Activated CD8-positive, alpha-beta memory T cell treated with anti-CD3 and anti-CD28 coated beads for 1 hour (primary cell): ENCODE data around the gene ST6GALNAC6.

Experiments used
- DNase-seq, 2 donors: peaks; one replicate each; pipeline ENCODE4 v3.0.0-alpha.2; 2020; ENCODE audit warnings: low read depth in 1 of 2; ENCODE audit errors: extremely low read depth in 1 of 2

The ST6GALNAC6 gene

DNA sequence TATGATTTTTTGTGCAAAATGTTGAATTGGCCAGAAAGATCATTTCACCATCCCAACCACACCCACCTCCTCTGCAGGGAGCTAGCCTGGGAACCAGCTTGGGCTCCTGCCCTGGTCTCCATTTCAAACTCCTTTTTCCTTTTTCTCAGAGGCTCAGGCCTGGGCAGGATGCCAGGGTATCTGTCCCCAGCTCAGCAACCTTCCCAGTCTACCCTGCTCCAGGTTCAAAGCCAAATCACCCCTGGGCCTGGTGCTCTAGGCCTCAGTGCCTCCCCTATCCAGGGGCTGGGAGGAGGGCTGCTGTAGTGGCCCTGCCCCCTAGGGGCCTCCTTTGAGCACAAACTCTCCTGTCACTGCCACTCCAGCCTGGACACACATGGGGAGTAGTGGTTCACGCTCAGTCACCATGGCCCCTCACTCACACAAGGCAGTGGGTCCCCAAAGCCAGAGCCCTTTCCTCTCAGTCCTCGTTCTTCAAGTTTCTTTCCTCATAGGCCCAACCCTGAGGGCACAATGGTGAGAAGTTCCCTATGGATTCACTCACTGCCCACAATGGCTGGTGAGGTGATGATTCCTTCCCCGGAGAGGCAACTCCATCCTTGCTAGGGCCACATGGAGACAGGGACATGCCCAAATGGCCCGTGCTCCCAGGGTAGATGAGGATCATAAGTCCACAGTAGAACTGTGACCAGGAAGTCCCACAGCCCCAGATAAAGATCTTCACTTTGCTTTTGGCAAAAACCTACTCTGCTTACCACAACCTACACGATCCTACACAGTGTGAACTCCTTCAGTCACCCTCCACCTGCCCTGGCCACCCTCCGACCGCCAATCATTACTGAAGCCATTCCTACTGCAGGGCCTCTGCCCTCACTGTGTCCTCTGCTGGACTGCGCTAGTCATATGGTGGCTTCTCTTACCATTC lies 19.0 kb upstream of the ST6GALNAC6 start:
- DNase-seq: no peak

DNA sequence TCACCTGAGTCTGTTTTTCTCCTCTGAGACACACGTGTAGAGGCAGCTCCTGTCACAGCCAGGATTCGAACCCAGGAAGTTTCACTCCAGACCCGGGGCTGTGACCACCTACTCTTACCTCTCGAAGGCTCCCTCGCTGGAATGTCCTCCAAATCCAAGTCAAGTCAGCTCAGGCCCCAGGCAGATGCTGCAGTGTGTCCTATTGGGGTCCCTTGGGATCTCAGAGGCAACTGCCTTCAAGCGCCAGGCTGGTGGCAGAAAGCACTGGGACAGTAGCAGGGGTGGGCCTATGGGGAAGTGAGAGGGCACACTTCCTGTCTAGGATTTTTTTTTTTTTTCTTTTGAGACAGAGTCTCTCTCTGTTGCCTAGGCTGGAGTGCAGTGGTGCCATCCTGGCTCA lies 18.2 kb upstream of the ST6GALNAC6 start:
- DNase-seq: no peak

DNA sequence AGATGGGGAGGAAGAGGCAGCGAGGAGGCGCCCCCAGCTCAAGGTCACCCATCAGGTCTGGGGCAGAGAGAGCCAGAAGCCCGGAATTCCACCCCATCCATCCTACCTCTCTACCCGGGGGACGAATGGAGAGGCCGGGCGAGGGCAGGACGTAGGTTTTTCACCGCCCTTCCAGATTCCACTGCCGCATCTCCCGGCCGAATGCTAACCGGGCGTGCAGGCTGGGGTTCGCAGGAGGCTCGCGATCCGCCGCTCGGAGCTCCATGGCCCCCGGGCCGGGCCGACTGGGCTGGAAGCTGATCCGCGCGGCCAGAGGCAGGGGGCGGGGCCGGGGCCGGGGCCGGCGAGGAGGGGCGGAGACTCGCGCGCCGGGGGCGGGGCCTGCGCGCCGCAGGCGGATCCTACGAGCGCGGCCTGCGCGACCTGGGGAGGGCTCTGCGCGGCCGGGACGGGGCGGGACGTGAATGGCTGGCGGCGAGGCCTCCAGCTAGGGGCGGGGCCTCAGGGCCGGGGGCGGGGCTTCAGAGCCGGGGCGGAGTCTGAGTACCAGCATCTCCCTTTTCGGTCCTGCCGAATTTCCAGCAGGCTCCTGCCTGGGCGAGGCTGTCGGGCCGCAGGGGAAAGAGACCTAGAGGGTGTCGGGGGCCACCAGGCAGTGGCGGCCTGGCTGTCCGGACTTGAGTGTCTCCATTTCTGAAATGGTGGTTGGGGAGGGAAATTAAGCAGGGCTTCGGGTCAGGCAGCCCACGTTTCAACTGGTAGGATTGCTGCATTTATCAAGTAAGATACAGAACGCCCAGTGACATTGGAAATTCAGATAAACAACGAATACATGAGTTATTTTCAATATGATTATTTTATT lies 17.5 kb upstream of the ST6GALNAC6 start, which contains the start of gene ST6GALNAC4:
ST6GALNAC4 (minus strand) TSS at position 322 of the 862 bp plus-strand sequence. CDS start 622 bp downstream, outside the sequence.
- peak; percentile 82 to 95 for DNase-seq

DNA sequence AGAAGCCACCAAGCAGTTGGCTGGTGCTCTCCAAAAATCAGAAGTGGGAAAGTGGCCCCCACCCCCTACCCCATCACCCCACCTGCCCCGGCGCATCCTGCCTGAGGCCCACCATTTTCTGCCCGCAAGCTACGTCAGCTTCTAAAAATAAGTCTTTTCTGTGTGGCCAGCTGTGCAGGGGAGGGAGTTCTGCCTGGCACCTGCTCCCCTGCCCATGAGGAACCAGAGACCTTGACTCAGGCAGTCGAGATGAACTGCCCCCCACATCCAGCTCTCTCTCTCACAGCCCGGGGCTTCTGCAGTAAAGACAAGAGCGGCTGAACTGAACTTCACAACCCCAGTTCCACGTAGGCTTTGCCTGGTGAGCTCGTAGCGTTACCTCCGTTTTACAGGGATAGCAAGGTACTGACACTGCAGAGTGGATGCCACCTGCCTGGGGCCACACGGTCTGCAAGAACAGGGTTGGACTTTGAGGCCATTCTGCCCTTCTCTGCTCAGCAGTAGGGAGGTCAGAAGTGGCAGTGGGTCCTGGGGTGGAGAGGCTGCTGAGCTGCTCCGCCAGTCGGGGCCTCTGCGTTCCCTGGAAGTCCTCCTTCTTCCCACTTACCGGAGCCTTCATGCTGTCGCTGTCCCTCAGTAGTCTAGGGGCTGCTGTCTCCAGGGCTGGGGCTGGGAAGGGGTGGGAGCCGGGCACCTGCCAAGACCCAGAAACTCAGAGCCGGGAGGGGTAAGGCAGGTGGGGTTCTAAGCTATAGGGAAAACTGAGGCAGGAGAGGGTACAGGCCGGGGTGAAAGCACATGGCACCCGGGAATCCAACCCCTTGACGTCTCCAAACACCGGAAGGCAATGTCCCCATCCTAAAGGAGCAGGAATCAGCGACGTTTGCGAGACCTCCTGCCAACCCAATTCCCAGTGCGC lies 16.7 kb upstream of the ST6GALNAC6 start:
- no peak for DNase-seq

DNA sequence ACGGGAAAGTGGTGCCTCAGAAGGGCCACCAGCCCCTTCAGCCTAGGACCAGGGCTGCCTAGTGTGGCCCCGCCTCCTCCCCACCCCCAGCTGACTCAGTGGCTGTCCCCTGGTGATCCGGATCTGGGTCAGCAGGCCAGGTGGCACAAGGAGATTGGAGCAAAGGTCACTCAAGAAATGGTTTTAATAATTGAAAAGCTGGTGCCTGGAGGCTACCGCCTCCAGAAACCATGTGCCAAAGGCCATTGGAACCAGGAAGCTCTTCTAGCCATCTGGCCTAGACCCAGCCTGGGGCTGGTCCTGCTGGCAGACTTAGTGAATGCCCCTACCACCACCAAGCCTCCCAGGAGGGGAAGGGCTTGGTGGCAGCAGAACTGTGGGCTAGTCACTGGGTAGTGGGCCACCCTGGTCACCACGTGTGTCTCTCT lies 15.9 kb upstream of the ST6GALNAC6 start:
- DNase-seq: no peak

DNA sequence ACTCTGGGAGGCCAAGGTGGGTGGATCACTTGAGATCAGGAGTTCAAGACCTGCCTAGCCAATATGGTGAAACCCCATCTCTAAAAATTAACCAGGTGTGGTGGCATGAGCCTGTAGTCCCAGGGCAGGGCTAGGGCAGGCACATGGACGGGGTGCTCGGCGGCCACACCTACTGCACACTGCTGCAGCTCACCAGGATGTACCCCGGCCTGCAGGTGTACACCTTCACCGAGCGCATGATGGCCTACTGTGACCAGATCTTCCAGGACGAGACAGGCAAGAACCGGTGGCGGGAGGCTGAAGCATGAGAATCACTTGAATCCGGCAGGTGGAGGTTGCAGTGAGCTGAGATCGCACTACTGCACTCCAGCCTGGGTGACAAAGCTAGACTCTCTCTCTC lies 14.3 kb upstream of the ST6GALNAC6 start:
- DNase-seq: no peak

DNA sequence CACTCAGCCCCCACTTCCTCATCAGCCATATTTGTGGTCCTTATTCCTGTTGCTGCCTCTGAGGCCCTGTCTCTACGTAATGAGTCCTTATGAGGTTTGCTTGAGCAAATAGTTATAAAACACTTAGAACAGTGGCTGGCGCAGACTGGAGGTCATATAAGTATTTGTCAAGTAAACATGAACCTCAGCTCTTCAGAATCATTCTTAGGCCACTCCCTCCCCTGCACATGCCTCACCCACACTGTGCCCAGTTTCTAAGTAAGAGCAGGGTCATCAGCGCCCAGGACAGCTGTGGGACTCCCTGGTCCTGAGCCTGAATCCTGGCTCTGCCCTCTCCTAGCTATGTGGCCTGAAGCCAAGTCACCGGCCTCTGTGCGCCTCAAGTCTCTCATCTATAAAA lies 13.5 kb upstream of the ST6GALNAC6 start:
- no peak for DNase-seq

DNA sequence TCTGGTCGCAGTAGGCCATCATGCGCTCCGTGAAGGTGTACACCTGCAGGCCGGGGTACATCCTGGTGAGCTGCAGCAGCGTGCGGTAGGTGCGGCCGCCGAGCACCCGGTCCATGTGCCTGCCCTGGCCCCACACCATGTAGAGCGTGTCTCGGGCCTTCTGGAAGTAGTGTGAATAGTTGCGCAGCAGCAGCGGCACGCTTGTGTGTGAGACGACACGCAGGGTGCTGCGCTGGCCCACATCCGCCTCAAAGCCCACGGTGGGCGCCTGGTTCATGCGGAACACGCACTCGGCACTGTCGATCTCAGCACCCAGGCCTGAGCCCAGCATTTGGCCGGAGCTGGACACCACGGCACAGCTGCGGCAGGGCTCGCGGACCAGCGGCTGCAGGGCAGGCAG lies 12.9 kb upstream of the ST6GALNAC6 start:
- no peak for DNase-seq

DNA sequence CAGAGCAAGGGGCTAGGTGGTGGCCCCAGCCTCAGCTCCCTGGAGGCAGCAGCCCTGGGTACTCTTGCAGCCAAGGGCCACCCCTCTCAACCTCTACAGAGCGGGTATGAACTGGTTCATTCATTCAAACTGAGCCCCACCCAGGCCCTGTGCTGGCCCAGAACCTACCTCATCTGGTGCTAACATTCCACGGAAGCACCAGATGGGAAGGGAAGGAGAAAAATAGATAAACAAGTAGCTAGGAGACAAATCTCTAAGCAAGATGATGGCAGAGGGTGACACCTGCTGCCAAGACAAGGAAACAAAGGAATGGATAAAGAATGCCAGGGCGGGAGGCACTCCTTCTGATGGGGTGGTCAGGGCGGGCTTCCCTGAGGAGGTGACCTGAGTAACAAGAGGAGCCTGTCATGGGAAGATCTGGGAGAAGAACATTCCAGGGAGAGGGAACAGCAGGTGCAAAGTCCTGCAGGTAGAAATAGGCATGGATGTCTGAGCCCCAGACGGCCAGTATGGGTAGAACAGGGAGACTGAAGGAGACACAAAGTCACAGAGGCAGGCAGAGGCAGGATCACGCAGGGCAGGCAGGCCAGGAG lies 11.3 kb upstream of the ST6GALNAC6 start:
- no peak for DNase-seq

DNA sequence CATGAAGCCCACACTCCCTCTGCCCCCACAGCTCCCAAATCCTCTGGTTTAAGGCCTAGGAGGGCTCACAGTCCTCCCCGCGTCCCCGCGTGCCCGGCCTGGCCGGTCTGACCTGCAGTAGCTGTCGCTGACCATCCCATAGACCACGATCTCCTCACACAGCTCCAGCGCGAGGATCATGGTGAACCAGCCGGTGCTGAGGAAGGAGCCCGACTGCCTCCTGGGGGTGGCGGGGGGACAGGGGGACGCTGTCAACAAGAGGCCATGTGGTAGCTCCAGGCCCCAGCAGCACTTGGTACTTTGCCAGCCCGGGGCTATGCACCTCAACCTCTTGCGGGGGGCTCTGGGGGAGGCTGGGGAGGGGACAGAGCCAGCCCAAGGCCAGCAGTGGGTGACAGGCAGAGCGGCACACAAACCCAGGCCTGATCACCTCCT lies 10.5 kb upstream of the ST6GALNAC6 start:
- no peak for DNase-seq

DNA sequence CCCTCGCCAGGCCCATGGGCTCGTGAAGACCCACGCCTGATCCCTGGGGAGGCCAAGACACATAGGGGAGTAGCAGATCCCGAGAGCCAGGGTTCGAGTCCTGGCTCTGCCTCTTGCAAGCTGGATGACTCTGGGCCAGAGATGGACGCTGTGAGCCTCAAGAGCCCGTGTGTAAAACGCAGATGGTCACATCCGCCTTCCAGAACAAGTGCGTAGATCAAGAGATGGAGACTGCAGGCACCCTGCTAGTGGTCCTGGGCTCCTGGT lies 9.2 kb upstream of the ST6GALNAC6 start:
- DNase-seq: no peak

DNA sequence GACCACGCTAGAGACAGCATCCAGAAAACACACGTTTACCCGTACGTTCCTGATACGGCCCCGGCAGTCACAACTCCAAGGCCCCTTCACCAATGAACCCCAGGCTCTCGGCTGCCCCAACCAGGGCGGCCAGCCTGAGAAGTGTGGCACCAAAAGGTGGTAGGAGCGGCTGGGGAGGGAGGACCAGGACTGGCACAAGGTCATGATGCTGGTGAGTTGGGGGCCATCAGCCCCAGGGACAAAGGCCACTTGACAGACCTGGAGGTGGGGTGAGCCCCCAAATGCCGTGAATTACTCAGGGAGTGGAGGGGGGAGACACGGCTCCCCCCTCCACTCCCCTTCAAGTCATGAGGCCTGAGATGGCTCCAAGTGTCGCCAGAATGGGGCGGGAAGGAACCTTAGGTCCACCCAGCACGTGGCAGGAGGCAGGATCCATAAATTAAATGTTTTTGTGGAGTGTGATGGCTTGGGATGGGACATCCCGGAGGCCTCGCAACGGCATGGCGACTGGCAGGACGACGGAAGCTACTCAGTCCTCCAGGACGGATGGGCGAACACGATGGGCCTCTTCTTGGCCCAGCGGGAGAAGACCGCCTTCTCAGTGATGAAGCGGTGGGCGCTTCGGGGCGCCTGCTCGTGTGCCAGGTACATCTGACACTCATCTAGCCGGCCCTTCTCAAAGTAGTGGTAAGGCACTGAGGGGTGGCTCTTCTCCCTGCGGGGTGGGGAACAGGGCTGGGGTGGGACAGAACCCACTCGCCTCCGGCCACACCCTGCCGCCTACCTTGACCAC lies 8.7 kb upstream of the ST6GALNAC6 start:
- no peak for DNase-seq

DNA sequence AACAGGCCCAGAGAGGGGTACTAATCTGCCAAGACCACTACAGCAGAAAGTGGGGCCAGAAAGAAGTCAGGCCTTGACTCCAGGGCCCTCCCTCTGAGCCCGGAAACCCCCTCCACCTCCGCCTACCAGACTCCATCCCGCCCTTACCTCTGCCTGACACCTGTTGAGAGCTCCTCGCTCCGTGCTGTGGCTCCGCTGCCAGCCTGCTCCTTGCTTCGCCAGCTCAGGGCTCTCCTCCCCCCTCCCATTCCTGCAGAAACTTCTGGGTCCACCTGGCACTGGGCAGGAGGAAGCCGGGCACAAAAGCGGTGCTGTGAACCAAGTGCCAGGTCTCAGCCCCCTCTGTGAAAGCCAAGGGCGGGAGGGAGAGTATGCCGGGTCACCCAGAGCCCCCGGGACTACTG lies 6.4 kb upstream of the ST6GALNAC6 start:
- peak in 1 of 2 donors; percentile 44 for DNase-seq

DNA sequence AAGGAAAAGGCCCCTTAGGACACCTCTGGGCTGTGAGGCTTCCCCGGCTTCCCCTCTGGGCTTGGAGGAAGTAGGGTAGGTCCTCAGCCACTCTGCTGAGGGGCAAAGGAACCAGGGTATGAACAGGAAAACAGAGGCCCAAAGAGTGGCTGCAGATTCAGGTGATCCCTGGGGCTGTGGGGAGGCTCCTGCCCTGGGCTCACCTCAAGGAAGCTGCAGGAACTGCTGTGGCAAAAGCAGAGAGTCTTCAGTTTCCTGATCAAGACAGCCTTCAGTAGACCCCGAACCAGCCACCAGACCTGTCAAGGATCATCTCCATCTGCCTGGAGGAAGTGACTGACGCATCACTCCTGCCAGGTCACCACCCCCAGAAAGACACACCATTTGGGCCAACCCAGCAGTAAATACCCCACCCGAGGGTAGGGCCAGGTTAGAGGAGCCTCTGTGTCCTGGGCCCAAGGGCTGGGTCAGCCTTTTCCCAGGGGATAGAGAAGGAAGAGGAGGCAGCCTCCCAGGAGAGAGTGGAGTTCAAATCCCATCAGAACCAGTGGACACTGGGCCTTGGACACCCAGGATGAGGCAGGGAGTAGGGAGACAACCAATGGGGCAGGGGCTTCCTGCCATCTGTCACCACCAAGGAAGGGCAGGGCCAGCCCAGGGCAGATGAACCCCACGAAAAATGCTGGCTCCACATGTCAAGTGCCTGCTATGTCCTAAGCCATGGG lies 5.8 kb upstream of the ST6GALNAC6 start:
- peak in 1 of 2 donors; percentile 56 for DNase-seq

DNA sequence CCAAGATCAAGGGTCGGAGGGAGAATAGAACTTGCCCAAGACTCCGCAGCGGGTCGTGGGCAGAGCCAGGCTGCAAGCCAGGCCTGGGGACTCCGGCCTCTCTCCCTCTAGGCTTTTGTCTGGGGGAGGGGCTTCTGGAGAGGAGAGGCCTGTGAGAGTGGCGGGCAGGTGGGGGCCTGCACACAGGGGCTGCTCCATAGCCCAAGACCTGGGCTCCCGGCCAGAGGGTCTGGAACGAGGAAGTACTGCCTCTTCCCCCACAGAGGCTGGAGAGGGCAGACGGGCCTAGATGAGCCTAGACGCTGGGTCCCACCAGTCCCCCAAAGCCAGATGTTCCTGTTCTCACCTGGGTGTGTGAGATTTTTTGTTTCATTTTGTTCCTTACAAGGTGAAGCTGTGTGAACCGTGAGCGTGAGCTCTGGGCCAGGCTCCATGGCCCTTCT lies 5.2 kb upstream of the ST6GALNAC6 start:
- no peak for DNase-seq

DNA sequence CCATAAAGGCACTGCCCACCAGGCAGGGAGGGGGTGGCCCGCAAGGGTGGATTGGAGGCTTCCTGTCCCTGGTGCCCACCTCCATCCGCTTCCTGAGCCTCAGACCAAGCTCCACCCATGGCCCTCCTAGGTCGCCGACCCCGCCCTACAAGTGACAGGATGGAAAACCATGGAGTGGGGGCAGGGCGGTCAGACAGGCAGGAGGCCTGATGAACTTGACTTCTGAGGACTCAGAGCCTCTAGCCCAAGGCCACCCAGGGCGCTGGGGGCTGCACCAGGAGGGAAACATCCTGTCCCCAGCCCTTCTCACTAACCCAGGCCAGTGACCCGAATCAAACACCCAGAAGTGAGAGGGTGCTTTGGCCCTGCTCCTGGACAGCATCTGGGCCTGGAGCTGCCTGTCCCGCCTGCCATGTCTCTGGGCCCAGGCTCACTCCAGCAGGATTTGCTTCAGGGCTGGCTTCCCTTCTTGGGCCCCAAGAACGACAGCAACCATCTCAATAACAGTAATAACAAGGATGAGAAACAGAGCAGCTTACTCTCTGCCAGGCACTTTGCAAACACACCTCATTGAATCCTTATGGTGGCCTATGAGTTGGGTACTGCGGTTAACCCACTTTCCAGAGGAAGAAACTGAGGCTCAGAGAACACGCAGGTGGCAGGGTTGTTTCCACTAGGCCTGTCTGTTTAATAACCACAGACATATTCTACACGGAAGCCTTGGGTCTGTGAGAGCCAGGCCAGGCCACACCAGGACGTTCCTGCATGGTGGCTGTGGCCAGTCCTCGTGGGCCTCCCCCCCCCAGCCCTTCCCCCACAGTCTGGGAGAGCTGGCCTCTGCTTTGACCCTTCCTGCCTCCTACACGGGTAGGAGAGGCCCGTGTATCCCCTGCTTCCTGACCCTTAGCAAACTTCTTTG lies 4.4 kb upstream of the ST6GALNAC6 start:
- DNase-seq: peak in 1 of 2 donors; percentile 57

DNA sequence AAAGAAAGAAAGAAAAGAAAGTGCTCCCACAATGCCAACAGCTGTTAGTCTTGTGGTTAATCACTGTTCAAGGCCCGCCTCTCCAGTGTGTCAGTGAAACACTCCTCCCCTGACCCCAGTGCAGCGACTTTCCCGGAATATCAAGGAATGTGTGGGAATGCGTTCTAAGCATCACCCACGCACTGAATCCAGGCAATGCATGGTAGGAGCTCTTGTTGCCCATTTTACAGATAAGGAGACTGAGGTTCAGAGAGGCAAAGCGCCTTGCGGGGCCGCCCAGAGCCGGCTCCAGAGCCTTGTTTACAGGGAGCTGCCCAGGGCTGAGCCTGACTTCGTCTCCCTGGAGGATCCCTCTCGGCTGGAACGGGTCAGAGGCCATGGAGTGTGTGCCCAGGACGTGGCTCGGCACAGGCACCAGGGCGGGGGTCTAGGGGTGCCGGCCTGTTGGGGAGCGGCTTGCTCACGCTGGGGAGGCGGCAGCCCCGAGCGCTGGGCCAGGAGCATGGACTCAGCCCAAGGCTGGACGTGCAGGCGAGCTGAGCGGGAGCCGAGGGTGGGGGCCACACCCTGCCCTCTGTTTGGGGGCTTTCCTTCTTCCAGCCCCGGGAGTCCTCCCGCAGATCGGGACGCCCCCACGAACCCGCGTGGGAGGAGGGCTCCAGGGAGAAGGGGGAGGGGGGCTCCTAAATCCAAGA lies 823 bp downstream of the ST6GALNAC6 start:
- DNase-seq: no peak
